PC-9 (cell line): ENCODE results near the gene RIPOR3. TPM values are rescaled to one million over a fixed set of nuclear protein-coding genes. Genes with fewer than 3 reads are reported as not detected.
A peak's percentile ranks its signal among the peaks of the same experiment; 100 is the strongest.
"Not testable (repeated sequence)": the region's sequence is repeated elsewhere in the genome, so short reads cannot be mapped to it uniquely, and the experiment has no call there.

Experiments
- BruUV-seq: library from RNA; stranded (reverse); fragments of 400-500 nt; replicated peaks from 2 replicates; lab custom pipeline; 2021; lab: Mats Ljungman, UMichigan
- CTCF ChIA-PET: fragments of 300-600 bp; sonication (Branson Sonifier 250); formaldehyde crosslinking; loops from one replicate; lab custom pipeline; 2022; ENCODE audit warnings: antibody characterized with exemption; lab: Charles Lee
- POLR2A ChIA-PET: fragments of 300-600 bp; sonication (Branson Sonifier 250); formaldehyde crosslinking; loops from one replicate; lab custom pipeline; 2022; ENCODE audit warnings: antibody characterized with exemption; ENCODE audit not compliant: unreplicated experiment; lab: Charles Lee
- DNase-seq, 2 experiments: peaks; one replicate each; pipeline versions ENCODE4 v3.0.0 to v3.0.0-alpha.2; 2015 to 2022; ENCODE audit warnings: mixed read lengths in 1 of 2
- H2AFZ ChIP-seq: fragments of 200-600 bp; sonication (generic); 2 replicates; pipeline ENCODE4 v1.8.1; 2017; ENCODE audit warnings: antibody characterized with exemption
- H3F3A ChIP-seq: fragments of 200-600 bp; sonication (generic); 2 replicates; pipeline ENCODE4 v1.8.1; 2017; ENCODE audit warnings: antibody characterized with exemption, mild to moderate bottlenecking, low read depth; ENCODE audit not compliant: insufficient read depth
- H3K27ac ChIP-seq: fragments of 200-600 bp; sonication (generic); 2 replicates; pipeline ENCODE4 v1.6.1; 2016; ENCODE audit warnings: mixed run types
- H3K27me3 ChIP-seq: fragments of 200-600 bp; sonication (generic); 2 replicates; pipeline ENCODE4 v1.6.1; 2016; ENCODE audit warnings: low read depth, mixed run types; ENCODE audit not compliant: insufficient read depth
- H3K36me3 ChIP-seq: fragments of 200-600 bp; sonication (generic); 2 replicates; pipeline ENCODE4 v1.6.1; 2016; ENCODE audit warnings: low read depth, mixed run types
- H3K4me1 ChIP-seq: fragments of 200-600 bp; sonication (generic); replicated peaks from 2 replicates; pipeline ENCODE4 v1.6.1; 2016; ENCODE audit warnings: mixed run types; ENCODE audit not compliant: insufficient read depth
- H3K4me2 ChIP-seq: fragments of 200-600 bp; sonication (generic); 2 replicates; pipeline ENCODE4 v1.6.1; 2017; ENCODE audit warnings: mixed run types
- H3K4me3 ChIP-seq: fragments of 200-600 bp; sonication (generic); 2 replicates; pipeline ENCODE4 v1.6.1; 2016; ENCODE audit warnings: mixed run types
- H3K79me2 ChIP-seq: fragments of 200-600 bp; sonication (generic); 2 replicates; pipeline ENCODE4 v1.6.1; 2017; ENCODE audit warnings: low read depth, mixed run types
- H3K9me2 ChIP-seq: fragments of 200-600 bp; sonication (generic); 2 replicates; pipeline ENCODE4 v1.8.1; 2017; ENCODE audit warnings: mild to moderate bottlenecking; ENCODE audit not compliant: insufficient read depth
- H3K9me3 ChIP-seq: fragments of 200-600 bp; sonication (generic); 2 replicates; pipeline ENCODE4 v1.8.1; 2016; ENCODE audit warnings: low read depth; ENCODE audit not compliant: insufficient read depth
- H4K20me1 ChIP-seq: fragments of 200-600 bp; sonication (generic); 2 replicates; pipeline ENCODE4 v1.8.1; 2017; ENCODE audit not compliant: insufficient read depth
- CTCF ChIP-seq: fragments of 200-600 bp; sonication (generic); conservative IDR thresholded peaks from 2 replicates; pipeline ENCODE4 v1.6.1; 2017; ENCODE audit warnings: mixed run types, antibody characterized with exemption, mild to moderate bottlenecking, moderate library complexity
- EZH2 ChIP-seq: fragments of 200-600 bp; sonication (generic); IDR thresholded peaks from 2 replicates; pipeline ENCODE4 v1.8.0; 2017; ENCODE audit warnings: antibody characterized with exemption, low read depth
- intact Hi-C: fragments of 100-400 bp; cut with micrococcal nuclease; formaldehyde crosslinking; loops from one replicate; pipeline ENCODE4 v1.10.0; 2022; ENCODE audit not compliant: unreplicated experiment
- total RNA-seq: library from RNA; stranded (reverse); gene quantifications from 2 replicates; pipeline ENCODE4 v1.2.3, GENCODE V29; 2021

RIPOR3 gene
- total RNA-seq, 1 experiment from 2014 or later: 6.3 TPM

- no peak overlapping the region for H2AFZ ChIP-seq
- H3K79me2 ChIP-seq: no peaks in the 10 kb centered on the region
- no peaks in the 10 kb centered on the region for H3K9me2 ChIP-seq
- H3K27me3 ChIP-seq: no peaks in the 10 kb centered on the region
- H3F3A ChIP-seq: peaks cover 46% of the 10 kb centered on the region
- H4K20me1 ChIP-seq: no peaks in the 10 kb centered on the region
- intact Hi-C loops: loop anchor here (10.0 kb wide), 1 partner anchor 48 kb away; no protein-coding TSS in a partner anchor
- ChIA-PET POLR2A (no interaction called here), CTCF (interaction anchor here (1.4 kb wide), 1 partner anchor 11 kb away, joined by 3 read pairs; no protein-coding TSS in a partner anchor)
- H3K4me1 ChIP-seq: peaks cover 64% of the 10 kb centered on the region
- H3K4me2 ChIP-seq: no peak overlapping the region
- no peak overlapping the region for H3K4me3 ChIP-seq
- H3K9me3 ChIP-seq: no peaks in the 10 kb centered on the region
- no peak for DNase-seq
- TF ChIP-seq EZH2 (no peak), CTCF (no peak)
- H3K36me3 ChIP-seq: no peaks in the 10 kb centered on the region
- H3K27ac ChIP-seq: no peak overlapping the region; the same call in 1 of the 2 replicates
- BruUV-seq: no TSS peak
Observed at GRCh38 chr20:50716518-50716917, 25.2 kb upstream of the RIPOR3 start.

GRCh38 chr20:50715694-50716093, 24.4 kb upstream of the RIPOR3 start:
- peaks cover 46% of the 10 kb centered on the region for H3F3A ChIP-seq
- BruUV-seq: no TSS peak
- no peaks in the 10 kb centered on the region for H3K79me2 ChIP-seq
- POLR2A ChIA-PET: no interaction called here
- CTCF ChIA-PET: interaction anchor here (0.7 kb wide), 1 partner anchor 593 kb away, joined by 11 read pairs; no protein-coding TSS in a partner anchor
- TF ChIP-seq CTCF: no peak
- no peak for TF ChIP-seq EZH2
- no peaks in the 10 kb centered on the region for H3K9me2 ChIP-seq
- peak overlapping the region; percentile 23 for H3K4me2 ChIP-seq
- peak overlapping the region; percentile 52 for H3K27ac ChIP-seq
- intact Hi-C loops: loop anchor here (10.0 kb wide), 1 partner anchor 49 kb away; no protein-coding TSS in a partner anchor
- H4K20me1 ChIP-seq: no peaks in the 10 kb centered on the region
- no peaks in the 10 kb centered on the region for H3K36me3 ChIP-seq
- no peak overlapping the region for H3K4me3 ChIP-seq
- H2AFZ ChIP-seq: no peak overlapping the region
- H3K9me3 ChIP-seq: no peaks in the 10 kb centered on the region
- H3K27me3 ChIP-seq: no peaks in the 10 kb centered on the region
- peak in 1 of 2 experiments; percentile 89 for DNase-seq
- H3K4me1 ChIP-seq: peaks cover 72% of the 10 kb centered on the region

GRCh38 chr20:50714426-50714825, 23.1 kb upstream of the RIPOR3 start:
- BruUV-seq, H3K27me3 ChIP-seq, H3K79me2 ChIP-seq, DNase-seq, H3K27ac ChIP-seq, H3K9me3 ChIP-seq, H3K36me3 ChIP-seq, H3K4me2 ChIP-seq, H3K4me3 ChIP-seq, H3K9me2 ChIP-seq, POLR2A ChIA-PET, H2AFZ ChIP-seq, H4K20me1 ChIP-seq: not testable (repeated sequence)
- CTCF ChIA-PET: interaction anchor here (1.5 kb wide), 1 partner anchor 51 kb away, joined by 5 read pairs; no protein-coding TSS in a partner anchor
- intact Hi-C loops: loop anchor here (10.0 kb wide), 1 partner anchor 50 kb away; no protein-coding TSS in a partner anchor
- Histone ChIP-seq H3K4me1 (peaks cover 85% of the 10 kb centered on the region), H3F3A (peaks cover 56% of the 10 kb centered on the region)
